Stimulated activated CD4-positive, alpha-beta T cell treated with anti-CD3 and anti-CD28 coated beads, Interleukin-2, amount 100 ng/mL, for 48 hours (primary cell): ENCODE results near the gene SEC31B.

Experiments
- DNase-seq, 2 donors: peaks; one replicate each; pipeline ENCODE4 v3.0.0-alpha.2; 2020

SEC31B gene

DNA sequence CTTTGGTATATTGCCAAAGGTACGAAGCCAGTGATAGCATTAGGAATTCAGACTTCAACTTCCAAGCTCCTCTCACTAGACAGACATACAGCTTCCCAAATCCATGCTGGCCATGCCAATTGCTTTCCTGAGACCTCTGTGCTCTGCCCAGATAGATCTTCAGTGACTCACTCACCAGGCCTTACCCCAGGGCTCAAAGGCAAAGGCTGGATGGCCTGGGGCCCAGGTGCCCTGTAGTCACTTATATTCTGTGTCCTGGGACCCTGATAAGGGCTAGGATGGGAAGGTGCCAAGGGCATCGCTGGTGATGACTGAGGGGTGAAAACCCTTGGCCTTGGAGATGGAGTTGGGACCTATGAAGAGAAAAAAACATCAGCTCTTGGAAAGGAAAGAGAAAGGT, 29.1 kb downstream of the SEC31B start:
- DNase-seq = no peak

- DNase-seq = no peak
Observed at GRCh38 chr10:100489396-100489795, 30.3 kb downstream of the SEC31B start.

- DNase-seq = no peak
Observed at GRCh38 chr10:100487529-100487928, 32.1 kb downstream of the SEC31B start.

DNA sequence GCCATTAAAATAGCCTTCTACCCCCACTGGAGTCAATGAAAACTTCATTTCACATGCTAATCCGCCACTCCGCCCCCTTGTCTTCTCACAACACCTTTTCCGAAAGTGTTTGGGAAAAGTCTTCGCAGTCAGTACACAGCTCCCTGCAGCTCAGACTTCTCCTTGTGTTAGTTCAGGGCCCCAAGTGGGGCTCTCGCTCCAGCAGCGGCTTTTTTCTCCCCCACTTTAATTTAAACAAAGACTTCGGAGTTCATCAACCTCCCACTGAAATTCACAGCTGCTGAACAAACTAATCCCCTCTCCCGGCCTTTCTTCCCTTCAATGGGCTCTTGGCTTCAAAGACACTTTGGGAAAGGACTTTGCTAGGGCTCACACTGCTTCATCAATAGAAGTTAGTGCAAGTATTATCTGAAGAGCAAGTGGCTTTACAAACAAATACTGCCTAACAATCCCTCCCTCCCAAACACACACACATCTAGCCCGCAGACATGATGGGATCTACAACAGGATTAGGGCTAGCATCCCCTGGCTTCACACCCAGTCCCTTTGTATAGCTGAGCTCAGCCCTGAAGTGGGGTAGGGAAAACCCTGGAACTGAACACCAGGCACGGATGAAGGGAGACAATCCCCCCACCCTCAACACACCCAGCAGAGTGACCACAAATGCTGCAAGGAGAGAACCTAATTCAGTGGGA, 33.7 kb downstream of the SEC31B start:
- no peak for DNase-seq

DNA sequence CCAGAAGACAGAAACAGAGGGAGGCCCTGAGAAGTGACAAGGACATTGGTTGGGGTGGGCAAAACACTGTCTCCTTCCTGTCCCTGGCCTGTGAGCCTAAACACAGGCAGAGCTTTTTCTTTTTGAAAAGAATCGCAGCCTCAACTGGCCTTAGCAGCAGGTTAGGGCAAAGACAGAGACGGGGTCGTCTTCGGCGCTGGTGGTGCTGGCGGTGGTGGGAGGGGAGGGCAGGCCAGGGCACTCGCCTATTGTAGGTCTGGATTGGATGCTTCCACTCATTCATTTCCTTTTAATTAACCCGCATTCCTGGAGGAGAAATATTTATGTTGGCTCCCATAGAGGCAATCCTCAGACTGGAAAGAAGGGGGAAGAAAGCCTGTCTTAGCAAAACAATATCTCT, 34.3 kb downstream of the SEC31B start:
- DNase-seq = no peak

DNA sequence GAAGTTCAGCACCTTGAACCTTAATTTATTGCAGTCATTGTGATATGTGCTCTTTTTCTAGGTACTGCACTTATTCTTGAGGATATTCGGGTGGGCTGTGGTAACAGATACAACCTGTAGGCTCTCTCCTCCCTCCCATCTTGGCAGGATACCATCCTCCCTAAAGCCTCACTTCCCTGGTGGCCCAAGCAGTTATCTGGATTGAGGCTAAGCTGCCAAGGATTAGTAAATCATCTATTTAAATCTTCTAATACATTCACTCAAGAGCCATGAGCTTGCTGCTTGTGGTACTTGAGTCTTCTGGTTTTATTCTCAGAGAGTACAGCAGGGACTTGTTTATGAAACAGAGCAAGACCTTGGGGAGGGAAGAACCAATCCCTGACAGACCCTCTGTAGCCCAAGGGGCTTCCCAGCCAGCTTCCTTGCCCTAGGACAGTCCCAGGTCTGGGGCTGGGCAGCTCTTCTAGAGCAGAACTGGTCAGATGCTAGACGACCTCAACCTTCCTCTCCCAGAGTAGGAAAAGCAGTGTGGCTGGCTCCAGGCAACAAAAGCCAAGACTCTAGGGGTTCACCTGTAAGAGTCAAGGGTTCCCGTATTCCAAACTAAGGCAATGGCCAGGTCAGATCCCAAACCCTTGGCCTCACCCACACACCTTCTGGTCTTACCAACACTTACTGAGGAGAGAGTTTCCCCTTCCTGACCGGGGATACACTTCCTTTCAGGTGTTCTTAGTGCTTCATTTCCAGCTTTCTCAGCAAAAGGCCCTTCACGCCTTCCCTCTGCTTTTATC, 35.6 kb downstream of the SEC31B start:
- no peak for DNase-seq

- no peak for DNase-seq
Observed at GRCh38 chr10:100482834-100483185, 36.9 kb downstream of the SEC31B start.

- peak; percentile 50 to 67 for DNase-seq
Observed at GRCh38 chr10:100482181-100482833, 37.4 kb downstream of the SEC31B start.

GRCh38 chr10:100481462-100482081, 38.1 kb downstream of the SEC31B start:
- peak; percentile 89 to 92 for DNase-seq

GRCh38 chr10:100480002-100480401, 39.7 kb downstream of the SEC31B start:
- DNase-seq = no peak

- DNase-seq = no peak
Observed at GRCh38 chr10:100479037-100479436, 40.6 kb downstream of the SEC31B start.

DNA sequence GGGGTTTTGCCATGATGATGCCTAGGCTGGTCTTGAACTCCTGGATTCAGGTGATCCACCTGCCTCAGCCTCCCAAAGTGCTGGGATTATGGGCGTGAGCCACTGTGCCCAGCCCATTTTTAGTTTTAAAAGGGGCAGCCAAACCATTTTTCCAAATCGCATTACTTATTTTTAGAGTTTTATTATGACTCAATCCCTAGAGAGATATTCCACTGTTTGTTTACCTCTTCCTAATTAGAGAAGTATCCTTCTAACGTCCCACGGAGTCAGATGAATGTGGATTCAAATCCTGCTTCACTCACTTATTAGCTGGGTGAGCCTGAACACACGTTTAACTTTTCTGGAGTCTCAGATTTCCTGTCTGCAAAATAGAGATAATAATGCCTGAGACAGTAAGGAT, 41.7 kb downstream of the SEC31B start:
- no peak for DNase-seq

DNA sequence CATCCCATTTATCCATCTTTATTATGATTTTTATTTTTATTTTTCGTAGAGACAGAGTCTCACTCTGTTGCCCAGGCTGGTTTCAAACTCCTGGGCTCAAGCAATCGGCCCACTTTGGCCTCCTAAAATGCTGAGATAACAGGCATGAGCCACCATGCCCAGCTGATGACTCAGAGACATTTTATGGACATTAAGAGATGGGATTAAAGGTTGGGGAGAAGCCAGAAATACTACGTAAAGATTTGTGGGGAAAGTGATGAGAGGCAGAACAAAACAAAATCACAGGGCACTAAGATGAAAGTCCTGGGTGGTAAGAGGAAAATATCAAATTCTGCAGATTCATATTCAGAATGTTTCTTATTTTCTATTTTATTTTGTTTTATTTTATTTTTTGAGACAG, 49.3 kb downstream of the SEC31B start:
- DNase-seq = no peak

DNA sequence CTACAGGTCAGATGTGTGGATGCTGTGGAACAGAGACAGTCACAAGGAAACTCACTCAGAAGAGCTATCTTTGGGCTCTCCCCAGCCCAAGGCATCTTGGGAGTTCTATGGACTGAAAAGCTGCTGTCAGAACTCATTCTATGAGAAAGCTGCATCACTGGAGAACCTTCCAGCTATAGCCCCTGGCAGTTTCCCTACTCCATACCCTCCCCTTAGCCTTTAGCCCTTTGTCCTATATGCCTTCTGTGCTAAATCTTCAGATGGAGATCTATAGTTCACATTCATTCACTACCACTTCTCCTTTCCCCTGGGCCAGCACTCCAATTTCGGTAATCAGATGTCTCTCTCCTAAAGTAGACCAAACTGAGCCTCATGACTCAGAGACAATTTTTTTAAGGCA, 49.9 kb downstream of the SEC31B start:
- no peak for DNase-seq

DNA sequence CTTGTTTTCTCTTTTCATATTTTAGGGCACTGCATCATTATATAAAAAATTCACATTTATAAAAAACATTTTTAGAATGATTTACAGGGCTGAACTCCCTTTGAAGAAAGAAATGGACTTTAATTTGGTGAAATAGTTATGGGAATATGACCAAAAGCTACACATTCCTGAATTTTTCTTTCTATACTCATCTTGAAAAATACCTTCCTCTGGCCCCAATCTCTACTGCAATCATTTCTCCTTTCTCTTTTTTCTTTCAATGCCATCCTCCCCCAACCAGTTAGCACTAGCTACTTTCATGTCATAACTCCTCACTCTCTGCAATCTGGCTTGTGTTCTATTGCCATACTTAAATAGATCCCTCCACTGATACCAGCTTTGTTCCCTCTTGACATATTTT, 50.7 kb downstream of the SEC31B start:
- DNase-seq = no peak

DNA sequence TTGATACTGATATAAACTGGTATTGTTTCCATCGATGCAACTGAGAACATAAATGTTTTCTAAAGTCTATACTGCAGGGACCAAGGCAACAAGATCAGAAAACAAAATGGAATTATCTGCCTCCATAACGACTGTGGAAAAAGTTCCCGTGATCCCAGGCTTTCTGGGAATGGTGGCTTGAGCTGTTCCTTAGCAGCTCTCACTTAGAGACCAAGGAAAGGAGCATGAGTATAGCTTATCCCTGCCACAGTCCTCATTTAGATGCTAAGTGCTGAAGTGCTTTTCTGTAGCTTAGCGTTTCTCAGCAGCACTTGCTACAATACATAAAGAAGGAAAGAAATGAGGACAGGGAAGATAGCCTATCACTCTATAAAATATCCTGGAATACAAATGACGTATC, 51.3 kb downstream of the SEC31B start:
- DNase-seq = no peak

GRCh38 chr10:100462709-100463108, 57.0 kb downstream of the SEC31B start, which contains the start of gene WNT8B:
WNT8B (plus strand) TSS chr10:100463009; CDS start chr10:100463169, 160 bp downstream.
- no peak for DNase-seq

GRCh38 chr10:100448951-100449350, 70.7 kb downstream of the SEC31B start:
- no peak for DNase-seq

- DNase-seq = no peak
Observed at GRCh38 chr10:100447663-100448062, 72.0 kb downstream of the SEC31B start.

DNA sequence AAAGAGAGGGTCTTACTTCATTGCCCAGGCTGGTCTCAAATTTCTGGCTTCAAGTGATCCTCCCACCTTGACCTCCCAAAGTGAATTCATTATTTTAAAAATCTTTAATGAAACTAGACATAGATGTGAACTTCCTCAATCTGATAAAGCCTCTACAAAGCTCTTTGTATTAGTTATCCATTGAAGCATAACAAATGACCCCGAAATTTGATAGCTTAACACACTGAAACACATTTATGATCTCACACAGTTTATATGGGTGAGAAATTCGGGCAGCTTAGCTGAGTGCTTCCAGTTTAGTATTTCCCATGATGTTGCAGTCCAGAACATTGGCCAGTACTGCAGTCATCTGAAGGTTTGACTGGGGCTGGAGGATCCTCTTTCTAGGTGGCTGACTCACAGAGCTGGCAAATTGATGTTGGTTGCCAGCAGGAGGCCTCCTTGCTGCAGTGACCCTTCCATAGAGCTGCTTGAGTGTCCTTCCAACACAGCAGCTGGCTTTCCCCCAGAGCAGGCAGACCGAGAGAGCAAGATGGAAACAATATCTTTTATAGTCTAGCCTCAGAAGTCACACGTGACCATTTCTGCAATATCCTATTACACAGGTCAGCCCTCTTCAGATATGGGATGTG, 73.4 kb downstream of the SEC31B start:
- no peak for DNase-seq

GRCh38 chr10:100442548-100442947, 77.1 kb downstream of the SEC31B start:
- no peak for DNase-seq

GRCh38 chr10:100438674-100439315, 80.9 kb downstream of the SEC31B start:
- DNase-seq = no peak
